GM19099 (cell line): ENCODE measurements around the gene AZU1.
A peak's percentile ranks its signal among the peaks of the same experiment; 100 is the strongest.

ENCODE experiments used
- POLR2A ChIP-seq: IDR thresholded peaks from 3 replicates; pipeline ENCODE4 v1.6.1; 2011; ENCODE audit warnings: low read depth; ENCODE audit not compliant: insufficient read length; ENCODE audit errors: extremely low read depth

The AZU1 gene

DNA sequence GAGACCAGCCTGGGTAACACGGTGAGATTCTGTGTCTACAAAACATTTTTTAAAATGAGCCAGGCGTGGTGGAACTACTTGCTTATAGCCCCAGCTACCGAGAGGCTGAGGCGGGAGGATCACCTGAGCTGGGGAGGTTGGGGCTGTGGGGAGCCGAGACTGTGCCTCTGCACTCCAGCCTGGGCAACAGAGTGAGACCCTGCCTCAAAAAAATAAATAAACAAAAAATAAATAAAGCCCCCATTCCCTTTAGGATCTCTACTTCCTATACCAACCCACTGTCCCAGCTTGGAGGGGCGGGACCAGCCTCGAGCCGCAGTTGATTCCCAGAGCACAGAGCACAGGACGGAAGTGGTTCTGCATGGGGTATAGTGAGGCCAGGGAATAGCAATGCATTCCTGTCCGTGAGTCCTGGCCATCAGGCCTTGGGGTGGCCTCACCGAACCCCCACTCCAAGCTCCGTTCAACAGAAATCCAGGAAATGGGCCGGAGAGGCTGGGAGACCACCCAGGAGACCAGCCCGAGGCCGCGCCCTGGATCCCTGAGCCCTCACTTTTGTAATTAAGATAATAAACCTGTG, 35.2 kb upstream of the AZU1 start:
- TF ChIP-seq POLR2A = no peak

DNA sequence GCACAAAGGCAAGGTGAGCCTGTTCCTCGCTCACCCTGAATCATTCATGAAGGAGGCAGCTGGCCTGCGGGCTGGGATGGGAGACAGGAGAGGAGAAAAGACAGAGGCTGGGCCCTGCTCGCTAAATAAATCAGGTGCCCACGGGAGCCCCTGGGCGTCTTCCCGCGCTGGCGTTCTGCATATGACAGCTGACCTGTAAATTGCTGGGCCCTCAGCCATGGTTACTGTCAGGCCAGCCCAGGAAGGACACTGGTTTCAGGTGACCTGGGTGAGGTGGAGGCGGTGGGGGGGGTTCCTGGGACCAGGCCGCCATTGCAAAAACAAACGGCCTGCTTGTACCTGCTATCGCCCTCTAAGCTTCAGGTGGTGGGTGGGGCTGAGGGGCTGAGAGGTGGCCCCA, 33.8 kb upstream of the AZU1 start:
- TF ChIP-seq POLR2A = no peak

DNA sequence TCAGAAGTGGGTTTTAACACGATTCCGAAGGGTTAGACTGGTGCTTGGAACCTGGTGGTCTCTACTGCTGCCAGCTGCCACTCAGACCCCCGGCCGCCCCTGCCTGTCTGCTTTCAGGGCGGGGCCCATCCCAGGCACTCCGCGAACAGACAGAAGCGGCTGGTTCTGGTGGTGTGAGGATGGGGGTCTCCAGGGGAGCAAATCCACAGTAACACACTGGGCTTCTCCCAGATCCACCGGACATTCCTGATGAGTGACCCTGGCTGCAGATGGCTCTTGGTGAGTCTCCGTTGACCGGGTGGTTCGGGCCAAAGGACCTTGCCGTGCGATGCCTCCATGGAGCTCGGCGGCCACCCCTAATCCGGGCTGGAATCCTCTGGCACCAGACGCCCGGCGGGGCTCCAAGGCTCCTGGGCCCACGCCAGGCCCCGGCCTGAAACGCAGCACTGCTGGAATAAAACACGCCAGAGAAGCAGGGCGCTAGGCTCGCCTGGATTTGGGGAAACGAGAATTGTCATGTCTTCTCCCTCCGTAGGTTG, 32.5 kb upstream of the AZU1 start:
- TF ChIP-seq POLR2A = no peak

DNA sequence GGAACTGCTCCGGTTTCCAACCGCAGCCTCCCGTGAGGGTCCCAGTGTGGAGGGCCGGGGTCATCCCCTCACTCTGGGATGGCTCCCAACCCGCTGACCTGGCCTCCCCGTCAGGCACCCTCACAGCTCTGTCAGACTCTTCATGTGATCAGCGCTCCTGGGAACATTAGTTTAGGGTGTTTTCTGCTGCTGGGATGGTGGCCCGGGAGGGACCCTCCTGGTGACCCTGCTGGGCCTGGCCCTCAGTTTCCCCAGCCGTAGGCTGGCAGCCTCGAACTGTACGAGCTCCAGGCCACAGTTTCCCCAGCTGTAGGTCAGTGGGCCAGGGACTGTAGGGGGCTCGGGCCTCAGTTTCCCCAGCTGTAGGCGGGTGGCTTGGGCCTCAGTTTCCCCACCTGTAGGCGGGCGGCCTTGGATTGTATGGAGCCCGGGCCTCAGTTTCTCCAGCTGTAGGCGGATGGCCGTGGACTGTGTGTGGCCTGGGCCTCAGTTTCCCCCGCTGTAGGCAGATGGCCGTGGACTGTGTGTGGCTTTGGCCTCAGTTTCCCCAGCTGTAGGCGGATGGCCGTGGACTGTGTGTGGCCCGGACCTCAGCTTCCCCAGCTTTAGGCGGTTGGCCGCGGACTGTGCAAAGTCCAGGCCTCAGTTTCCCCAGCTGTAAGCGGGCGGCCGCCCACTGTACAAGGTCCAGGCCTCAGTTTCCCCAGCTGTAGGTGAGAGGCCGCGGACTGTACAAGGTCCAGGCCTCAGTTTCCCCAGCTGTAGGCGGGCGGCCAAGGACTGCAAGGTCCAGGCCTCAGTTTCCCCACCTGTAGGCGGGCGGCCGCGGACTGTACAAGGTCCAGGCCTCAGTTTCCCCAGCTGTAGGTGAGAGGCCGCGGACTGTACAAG, 31.7 kb upstream of the AZU1 start:
- TF ChIP-seq POLR2A = no peak

DNA sequence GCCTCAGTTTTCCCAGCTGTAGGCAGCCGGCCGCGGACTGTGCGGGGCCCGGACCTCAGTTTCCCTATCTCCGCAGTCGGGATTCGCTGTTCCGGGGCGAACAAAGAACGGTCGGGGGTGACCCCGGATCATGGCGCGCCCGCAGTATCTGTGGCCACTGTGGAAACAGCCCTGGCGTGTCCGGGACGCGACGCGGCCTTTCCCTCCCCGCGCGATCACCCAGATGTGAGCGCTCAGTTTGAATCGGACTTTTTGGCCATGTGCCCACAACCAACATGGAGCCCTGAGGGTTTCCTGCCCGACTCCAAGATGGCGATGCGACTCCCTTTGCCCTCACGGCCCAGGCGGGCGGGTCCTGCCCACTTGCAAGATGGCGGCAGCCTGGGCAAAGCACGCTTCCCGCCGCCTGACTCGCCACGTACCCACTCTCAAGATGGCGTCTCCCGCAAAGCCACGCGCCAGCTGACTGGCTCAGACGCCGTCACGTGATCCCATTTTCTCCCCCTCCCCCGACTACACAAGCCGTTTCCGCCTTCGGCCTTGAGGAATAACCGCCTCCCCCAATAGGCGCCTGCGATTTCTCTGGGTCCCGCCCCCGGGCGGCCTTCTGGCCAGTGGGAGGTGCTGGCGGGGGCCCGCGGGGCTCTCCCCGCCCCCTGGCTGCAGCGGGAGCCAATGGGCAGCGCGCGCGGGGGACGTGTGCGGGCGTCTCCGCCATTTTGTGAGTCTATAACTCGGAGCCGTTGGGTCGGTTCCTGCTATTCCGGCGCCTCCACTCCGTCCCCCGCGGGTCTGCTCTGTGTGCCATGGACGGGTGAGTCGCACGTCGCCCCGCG, 30.7 kb upstream of the AZU1 start, which contains the start of gene PTBP1:
TSS of gene PTBP1 (plus strand) at position 761 of the 836 bp plus-strand sequence. CDS start at position 807, 46 bp downstream.
- TF ChIP-seq POLR2A = peak; percentile 96

DNA sequence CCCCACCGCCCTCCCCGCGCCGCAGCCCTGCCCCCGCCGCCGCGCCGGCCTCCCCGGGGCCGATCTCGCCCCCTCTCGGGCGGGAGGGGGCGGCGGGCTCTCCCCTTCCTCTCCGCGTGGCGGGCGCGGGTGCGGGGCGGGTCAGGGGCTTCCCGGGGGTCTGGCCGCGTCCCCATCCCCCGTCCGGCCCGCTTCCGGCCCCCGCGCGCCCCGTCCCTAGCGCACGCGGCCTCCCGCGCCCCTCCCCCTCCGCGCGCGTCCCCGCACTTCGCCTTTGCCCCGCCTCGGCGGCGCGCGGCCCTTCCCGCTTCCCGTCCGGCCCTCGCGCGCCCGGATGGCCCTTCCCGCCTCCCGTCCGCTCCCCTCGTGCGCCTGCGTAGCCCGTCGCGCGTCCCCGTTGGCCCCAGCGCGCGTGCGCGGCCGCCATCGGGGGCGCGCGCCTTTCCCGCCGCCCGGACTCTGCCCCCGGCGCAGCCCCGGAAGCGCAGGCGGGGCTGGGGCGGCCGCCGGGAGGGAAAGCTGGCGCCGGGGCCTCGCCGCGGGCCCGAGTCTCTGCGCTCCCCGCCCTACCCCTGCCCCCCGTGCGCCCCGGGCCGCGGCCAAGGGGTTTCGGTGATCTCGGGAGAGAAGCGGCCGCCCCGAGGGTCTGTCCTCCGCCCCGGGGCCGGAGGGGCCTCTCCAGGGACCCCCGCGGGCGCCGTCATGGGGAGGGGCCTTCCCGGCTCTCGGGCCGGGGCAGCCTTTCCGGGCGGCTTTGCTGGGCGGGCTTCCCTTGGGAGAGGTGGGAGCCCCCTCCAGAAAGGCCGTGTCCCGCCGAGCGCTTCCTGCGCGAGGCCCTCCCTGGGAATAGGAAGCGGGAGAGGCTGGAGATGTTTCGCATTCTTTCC, 29.9 kb upstream of the AZU1 start:
- no peak for TF ChIP-seq POLR2A

DNA sequence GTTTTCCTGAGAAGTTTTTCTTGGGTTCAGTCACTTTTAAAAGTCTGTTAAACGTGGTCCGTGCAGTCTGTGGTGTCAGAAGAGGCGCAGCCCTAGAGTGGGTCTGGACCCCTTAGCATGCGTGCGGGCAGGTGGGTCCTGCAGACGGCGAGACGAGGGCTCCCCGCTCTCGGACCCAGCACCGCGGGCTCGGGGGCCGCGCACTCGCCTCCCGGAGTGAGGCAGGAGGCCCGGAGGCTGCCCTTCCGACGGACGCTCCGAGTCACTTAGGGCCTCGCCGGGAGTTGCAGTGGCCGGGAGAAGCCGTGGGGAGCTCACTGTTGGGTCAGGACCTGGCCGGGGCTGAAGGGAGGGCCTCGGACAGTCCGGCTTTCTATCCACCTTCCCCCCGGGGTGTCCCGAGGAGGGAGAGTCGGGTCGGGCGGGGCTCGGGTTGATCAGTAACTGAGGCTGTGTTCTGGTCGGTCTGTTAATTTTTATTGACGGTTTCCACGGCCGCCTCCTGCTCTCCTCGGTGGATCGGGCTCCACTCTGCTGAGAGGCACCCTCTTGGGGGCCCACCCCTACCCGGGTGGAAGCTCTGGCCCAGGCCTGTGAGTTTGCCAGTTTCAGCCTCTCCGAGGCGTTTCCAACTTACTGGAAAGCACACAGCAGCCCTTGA, 29.1 kb upstream of the AZU1 start:
- peak; percentile 38 for TF ChIP-seq POLR2A

DNA sequence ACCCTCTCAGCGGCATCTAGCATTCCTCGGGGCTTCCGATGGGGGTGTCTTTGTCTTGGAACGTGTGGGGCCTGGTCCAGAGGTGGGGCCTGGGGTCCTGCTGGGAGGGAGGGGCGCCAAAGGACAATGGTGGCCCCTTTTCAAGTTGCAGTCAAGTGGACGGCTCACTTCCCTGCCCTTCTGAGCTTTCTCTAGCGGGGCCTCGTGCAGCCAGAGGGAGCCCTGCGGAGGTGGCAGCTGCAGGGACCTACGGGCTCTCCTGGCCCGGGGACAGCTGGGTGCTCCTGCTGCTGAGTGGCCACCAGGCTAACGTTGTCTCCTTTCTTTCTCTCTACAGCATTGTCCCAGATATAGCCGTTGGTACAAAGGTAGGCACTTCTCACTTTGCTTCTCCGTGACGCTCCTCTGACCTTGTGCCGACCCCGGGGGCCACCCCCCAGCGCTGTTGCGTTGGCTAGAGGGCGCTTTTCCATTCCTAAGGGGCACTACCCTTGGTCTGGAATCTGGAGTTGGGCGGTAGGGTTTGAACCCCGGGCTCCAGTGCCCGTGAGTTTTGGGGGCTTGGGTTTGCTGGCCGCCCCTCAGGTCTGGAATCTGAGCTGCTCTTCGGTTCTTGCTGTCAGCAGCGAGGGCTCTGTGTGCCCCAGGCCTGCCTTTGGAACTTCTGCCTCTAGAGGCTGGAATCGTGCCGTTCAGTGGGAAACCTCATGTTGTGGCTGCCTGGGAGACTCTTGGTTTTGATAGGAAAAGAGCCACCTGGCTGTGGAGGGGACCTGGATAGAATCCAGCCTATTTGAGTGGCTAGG, 28.4 kb upstream of the AZU1 start:
- TF ChIP-seq POLR2A = no peak

DNA sequence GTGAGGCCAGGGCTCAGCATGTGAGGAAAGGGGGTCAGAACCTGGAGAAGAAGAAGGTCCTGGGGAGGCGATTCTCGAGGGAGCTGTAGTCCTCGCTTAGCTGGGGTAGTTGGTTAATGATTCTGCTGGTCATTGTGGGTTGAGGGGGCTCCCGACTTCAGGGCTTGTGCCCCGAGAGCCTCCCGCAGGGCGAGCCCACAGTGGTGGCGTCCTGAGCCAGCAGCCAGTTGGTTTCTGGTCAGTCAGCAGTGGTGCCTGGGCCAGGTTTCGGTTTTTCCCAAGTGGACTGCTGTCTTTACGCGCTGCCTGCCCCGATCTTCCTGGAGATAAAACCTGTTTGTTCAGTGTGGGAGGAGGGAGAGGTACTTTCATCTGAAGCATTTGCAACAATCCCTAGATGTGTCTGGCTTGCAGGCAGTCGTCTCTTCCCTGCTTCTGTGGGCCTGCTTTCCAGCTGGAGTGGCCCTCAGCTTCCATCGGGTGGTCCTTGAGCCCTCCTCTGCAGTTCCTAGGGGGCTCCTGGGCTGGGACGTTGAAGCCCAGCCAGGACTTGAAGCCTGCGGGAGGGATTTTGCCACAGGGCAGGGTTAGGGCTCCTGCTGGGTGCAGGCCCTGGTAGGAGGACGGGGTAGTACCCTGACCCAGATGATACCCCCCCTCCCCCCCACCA, 27.1 kb upstream of the AZU1 start:
- peak; percentile 25 for TF ChIP-seq POLR2A

DNA sequence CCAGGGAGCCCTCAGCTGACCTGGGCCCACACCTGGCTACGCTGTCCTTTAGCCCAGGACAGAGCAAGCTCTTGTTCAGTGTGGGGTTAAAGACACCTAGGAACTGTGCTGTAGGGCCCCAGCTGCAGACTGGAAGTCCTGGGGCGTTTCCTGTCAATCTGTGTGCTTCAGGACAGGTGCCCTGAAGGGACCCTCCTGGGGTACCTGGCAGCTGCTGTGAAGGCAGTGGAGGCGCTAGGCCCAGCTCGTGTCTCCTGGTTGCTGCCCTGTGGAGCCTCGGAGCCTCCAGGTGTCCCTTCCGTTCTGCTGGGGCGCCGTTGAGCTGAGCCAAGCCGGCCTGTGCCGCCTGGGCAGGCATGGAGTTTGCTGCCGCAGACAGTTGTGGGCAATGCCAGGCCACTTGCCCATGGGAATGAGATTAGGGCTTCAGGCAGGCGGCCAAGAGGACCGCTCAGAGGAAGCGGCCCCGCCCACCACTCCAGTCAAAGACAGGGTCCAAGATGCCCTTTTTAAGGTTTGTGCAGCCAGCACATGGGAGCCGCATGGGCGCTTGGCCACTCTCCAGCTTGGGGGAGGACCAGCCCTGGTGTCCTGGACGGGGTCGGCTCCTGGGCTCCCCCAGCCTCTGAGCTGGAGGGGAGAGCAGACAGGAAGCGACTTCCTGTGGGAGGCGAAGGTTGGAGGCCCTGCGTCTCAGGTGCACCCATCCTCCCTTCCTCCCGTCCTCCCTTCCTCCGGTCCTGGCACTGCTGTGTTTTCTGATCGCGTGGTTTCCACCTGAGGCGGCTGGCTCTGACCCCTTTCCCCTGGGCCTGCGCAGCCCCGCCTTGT, 26.4 kb upstream of the AZU1 start:
- no peak for TF ChIP-seq POLR2A

DNA sequence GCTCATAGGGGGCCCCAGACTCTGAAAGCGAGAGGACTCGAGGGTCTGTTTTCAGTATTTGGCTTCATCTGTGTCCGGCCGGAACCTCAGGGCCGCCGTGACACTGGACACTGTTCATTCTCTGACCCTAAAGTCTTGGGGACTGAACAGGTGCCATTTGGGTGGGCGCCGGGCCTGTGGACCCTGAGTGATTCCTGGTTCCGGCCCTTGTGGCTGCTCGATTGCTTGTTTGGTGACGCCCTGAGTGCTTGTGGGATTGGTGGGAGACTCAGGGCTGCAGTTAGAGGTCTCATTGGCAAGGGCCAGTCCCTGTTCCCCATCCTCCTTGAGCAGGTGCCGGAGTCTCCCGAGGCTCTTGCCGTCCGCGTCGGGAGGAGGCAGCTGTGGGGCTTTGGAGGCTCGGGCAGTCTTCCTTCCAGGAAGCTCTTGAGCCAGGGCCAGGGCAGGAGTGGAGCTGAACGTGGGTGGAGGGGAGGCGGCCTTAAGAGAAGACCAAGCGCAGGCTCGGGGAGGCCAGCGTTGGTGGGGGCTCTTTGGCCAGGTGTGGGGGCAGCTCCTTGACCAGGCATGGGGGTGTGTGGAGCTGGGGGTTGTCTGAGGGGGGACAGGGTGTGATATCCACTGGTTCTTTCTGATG, 25.7 kb upstream of the AZU1 start:
- no peak for TF ChIP-seq POLR2A
